HFF-Myc (cell line): ENCODE data around the gene CRACR2B.

Experiments
- DNase-seq: peaks from one replicate; pipeline ENCODE4 v3.0.0-alpha.2; 2011; ENCODE audit warnings: low read depth; ENCODE audit errors: extremely low read depth
- H3K4me3 ChIP-seq: replicated peaks from 2 replicates; pipeline ENCODE4 v1.5.1; 2011; ENCODE audit warnings: low read depth, mild to moderate bottlenecking, control low read depth, low read length
- TF ChIP-seq, protein P1 (sequence below): IDR thresholded peaks from 2 replicates; pipeline ENCODE4 v1.5.1; 2012; ENCODE audit warnings: mild to moderate bottlenecking, low read depth, low read length, control low read depth; ENCODE audit errors: missing control alignments

The CRACR2B gene

DNA sequence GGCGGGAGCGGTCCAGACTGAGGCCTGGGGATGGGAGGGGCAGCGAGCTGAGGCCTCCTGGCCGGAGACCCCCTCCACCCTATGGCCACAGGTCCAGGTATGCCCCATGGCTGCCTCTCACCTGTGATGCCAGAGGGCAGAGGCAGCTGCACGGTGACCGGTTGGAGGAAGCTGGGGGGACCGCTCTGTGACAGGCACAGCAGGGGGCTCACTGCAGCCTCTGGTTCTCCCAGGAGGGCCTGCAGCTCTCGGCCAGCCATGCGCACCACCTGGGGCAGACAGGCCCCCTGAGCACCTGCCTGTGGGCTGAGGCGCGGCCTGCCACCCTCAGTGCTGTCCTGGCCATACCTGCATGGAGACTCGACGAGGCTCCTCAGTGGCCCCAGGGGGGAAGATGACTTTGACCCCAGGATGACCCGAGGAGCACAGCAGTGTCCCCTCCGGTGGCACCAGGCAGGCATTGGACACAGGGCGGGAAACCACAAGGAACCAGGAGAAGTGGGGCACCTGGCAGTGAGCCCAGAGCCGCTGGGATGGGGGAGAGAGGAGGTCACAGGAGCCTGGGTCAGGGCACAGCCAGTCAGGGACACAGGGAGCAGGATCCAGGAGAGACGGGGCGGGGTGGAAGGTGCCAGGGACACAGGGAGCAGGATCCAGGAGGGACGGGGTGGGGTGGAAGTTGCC lies 26.5 kb upstream of the CRACR2B start:
- TF ChIP-seq, protein P1, sequence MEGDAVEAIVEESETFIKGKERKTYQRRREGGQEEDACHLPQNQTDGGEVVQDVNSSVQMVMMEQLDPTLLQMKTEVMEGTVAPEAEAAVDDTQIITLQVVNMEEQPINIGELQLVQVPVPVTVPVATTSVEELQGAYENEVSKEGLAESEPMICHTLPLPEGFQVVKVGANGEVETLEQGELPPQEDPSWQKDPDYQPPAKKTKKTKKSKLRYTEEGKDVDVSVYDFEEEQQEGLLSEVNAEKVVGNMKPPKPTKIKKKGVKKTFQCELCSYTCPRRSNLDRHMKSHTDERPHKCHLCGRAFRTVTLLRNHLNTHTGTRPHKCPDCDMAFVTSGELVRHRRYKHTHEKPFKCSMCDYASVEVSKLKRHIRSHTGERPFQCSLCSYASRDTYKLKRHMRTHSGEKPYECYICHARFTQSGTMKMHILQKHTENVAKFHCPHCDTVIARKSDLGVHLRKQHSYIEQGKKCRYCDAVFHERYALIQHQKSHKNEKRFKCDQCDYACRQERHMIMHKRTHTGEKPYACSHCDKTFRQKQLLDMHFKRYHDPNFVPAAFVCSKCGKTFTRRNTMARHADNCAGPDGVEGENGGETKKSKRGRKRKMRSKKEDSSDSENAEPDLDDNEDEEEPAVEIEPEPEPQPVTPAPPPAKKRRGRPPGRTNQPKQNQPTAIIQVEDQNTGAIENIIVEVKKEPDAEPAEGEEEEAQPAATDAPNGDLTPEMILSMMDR: no peak
- no peak overlapping the region for H3K4me3 ChIP-seq
- no peak for DNase-seq

DNA sequence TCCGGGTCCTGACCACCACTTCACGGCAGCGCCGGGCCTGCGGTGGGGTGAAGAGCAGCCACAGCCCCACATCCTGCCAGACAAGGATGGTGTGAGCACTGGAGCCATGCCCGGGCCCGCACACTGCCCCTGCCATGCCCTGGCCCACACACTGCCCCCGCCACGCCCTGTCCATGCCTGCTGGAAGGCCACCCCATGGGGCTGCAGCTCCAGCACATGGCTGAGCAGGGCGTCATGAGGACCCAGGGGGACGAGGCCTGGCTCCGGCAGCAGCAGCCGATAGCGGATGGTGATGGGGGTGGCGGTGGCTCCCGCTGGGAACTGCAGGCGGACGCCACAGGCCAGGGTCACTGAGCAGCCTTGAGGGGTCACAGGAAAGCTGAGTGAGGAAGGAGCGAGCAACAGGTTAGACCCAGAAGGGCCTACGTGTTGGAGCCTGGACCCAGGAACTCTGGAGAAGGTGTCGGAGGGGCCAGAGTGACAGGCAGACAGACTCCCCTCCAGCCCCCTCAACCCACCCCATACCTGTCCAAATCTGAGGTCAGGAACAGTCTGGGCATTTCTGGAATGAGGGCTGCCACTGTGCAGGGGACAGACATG lies 25.6 kb upstream of the CRACR2B start:
- H3K4me3 ChIP-seq: no peak overlapping the region
- TF ChIP-seq, protein P1: no peak
- DNase-seq: no peak

DNA sequence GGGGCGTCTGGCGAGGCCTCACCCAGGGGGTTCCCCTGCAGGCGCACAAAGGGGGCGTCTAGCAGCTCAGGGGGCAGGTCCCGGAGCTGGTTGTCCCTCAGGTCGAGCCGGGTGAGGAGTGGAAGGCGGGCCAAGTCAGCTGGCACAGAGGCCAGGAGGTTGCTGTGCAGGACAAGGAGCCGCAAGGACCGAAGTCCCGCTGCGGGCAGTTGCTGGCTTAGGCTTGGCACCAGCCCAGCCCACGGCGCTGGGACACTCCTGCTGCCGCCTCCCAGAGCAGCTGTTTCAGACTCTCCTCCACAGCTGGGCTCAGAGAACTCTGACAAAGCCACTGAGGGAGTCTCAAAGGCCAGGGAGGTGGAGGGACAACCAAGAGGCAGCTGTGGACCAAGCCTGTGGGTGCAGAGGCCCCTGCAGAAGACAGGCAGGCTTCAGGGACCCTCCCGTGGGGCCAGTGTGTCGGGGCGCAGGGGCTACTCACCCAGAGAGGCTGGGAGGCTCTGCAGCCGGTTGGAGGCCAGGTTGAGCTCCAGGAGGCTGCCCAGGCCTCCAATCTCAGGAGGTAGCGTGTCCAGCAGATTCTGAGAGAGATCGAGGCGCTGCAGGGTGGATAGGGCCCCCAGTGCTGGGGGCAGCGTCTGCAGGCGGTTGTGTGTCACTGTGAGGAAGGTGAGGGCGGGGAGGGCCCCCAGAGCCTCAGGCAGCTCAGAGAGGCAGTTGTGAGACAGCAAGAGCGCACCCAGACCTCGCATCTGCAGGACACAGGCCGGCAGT lies 24.8 kb upstream of the CRACR2B start:
- DNase-seq: no peak
- TF ChIP-seq, protein P1: no peak
- H3K4me3 ChIP-seq: peak overlapping the region; percentile 75

DNA sequence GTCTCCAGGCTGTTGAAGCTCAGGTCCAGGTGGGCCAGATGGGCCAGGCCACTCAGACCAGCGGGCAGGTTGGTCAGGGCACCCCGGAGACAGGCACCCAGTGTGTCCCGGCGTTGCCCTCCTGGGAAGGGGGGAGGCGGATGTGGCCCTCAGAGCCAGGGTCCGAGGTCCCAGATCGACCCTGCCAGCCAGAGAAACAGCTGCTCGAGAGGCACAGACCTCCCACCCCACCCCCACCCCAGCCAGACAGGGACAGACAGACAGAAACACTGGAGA lies 24.3 kb upstream of the CRACR2B start:
- peak overlapping the region; percentile 75 for H3K4me3 ChIP-seq
- no peak for DNase-seq

DNA sequence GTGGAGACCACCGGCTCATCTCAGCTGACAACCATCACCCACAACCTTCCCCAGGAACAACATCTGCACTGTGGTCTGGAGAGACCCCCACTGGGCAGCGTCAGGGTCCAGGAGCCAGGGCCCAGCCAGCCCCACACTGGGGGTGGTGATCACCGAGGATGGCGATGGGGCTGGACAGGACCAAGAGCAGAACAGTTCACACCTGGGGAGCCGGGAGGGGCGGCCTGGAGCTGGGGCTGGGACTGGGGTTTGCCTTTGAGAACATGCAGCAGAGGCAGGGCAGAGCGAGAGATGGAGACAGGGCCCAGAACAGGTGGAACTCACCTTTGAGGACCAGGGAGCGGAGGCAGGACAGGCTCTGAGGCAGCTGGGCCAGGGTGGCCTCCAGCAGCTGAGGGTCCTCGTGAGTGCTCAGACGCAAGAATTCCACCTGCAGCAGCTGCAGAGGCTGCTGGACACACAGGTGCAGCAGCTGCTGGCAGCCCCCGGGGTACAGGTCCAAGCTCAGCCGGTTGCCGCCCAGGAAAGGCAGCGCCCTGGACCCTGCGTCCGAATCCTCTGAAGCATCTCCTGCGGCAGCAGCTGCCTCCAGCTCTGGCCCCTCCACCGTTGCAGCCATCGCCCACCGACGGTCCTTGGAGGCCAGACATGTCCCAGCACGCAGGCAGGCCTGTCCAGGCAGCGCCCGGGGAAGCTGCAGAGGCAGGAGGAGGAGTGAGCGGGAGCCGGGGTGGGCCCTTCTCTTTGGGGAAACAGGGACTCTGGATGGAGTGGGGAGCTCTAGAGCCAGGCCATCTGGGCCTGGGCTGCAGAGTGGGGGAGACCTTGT lies 23.7 kb upstream of the CRACR2B start:
- DNase-seq: no peak

More for the DNA sequence above, 24.3 kb upstream of the CRACR2B start:
- TF ChIP-seq, protein P1: no peak

DNA sequence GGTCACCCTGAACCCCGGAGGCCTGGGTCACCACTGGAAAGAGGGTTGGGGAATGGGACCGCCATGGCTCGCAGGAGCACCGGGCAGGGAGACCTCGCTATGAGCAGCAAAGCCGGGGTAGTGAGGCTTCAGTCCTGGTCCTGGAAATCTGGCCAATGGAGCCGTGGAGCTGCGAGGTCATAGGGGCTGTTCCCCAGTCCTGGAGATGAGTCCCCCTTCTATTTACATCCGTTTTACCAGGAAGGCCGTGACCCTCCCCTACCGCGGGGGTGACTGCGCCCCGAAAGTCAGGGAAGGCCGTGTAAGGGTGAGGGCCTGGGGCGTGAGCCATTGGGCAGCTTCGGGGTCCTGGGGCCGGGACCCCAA lies 23.1 kb upstream of the CRACR2B start:
- peak overlapping the region; percentile 75 for H3K4me3 ChIP-seq
- no peak for DNase-seq
- TF ChIP-seq, protein P1: no peak

More for the DNA sequence above, 23.7 kb upstream of the CRACR2B start:
- peak overlapping the region; percentile 75 for H3K4me3 ChIP-seq
- TF ChIP-seq, protein P1: no peak
